Left renal pelvis (tissue), 4 donors: ENCODE results near the gene NTRK1. TPM values are rescaled to one million over a fixed set of nuclear protein-coding genes. Genes with fewer than 3 reads are reported as not detected.
A peak's percentile ranks its signal among the peaks of the same experiment; 100 is the strongest.

Experiments used
- DNase-seq, 4 donors: peaks; one replicate each; pipeline ENCODE4 v3.0.0-alpha.2; 2013; ENCODE audit warnings: low read depth in 4 of 4, low spot score in 3 of 4
- polyA plus RNA-seq, 4 donors: library from polyadenylated mRNA; unstranded; fragments of 120-200 nt; gene quantifications; one replicate each; pipeline ENCODE4 v1.2.1, GENCODE V29; 2013; ENCODE audit not compliant: insufficient read length in 4 of 4

Gene NTRK1
- polyA plus RNA-seq: 1 to 10 TPM; 1.2 to 3.1 (median 2.0) TPM

DNA sequence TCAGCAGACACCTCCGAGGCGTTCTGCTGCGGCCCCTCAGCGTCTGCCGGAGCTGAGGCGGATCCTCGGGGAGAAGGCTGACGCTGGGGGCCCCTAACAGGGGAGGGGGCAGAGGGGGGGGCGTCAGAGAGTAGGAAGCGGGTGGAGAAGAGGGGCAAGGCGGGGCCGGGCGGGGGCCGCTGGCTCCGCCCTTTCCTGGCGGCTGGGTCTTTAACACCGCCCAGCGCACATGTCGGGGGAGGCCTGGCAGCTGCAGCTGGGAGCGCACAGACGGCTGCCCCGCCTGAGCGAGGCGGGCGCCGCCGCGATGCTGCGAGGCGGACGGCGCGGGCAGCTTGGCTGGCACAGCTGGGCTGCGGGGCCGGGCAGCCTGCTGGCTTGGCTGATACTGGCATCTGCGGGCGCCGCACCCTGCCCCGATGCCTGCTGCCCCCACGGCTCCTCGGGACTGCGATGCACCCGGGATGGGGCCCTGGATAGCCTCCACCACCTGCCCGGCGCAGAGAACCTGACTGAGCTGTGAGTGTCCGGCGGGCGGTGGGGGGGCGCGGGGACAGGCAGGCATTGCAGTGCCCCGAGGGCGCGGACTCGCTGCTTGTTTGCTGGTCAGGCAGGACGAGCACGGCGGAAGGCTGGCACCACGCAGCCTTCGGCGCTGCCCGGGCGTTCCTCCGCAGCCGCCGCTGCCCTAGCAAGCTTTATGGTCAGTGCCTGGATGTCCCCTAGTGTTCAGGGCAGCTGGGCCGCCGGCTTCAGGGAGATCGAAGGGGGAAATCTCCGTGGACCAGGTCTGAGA is at the start of gene NTRK1:
Gene NTRK1 (plus strand): TSS at position 238 of the 796 bp plus-strand sequence. CDS start 70 bp downstream, at position 308.
- DNase-seq: peak in 1 of 4 donors; percentile 16

- DNase-seq: no peak
Observed at GRCh38 chr1:156811168-156811567, 49.5 kb upstream of the NTRK1 start.

- no peak for DNase-seq
Observed at GRCh38 chr1:156812293-156812990, 48.2 kb upstream of the NTRK1 start.

- DNase-seq: no peak
Observed at GRCh38 chr1:156813298-156813697, 47.4 kb upstream of the NTRK1 start.

- no peak for DNase-seq
Observed at GRCh38 chr1:156813750-156814570, 46.7 kb upstream of the NTRK1 start.

- no peak for DNase-seq
Observed at GRCh38 chr1:156814571-156815260, 45.9 kb upstream of the NTRK1 start.

- DNase-seq: peak; percentile 62 to 73 (median 70)
Observed at GRCh38 chr1:156815307-156815826, 45.3 kb upstream of the NTRK1 start.

DNA sequence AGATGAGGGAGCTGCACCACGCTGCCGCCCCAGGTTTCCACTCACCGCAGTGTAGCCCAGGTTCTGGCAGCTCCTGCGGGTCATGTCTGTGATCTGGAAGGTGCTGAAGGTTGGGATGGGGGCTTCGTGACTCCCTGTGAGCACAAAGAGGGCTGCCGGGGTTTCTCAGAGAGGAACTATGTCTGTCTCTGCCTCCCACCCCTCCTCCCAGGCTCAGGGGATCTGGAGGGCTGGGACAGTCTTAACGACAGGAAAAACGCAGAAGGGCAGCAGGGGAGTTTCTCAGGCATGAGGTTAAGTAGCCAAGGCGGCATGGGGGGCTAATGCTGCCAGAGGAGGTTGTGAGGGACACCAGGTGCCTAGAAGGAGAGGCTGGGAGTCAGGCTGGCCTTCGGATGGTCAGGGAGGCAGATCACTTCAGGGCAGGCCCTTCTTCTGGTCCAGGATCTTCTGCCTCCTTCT is 44.7 kb upstream of the NTRK1 start:
- no peak for DNase-seq

GRCh38 chr1:156816561-156817328 is 43.9 kb upstream of the NTRK1 start, which contains the start of gene SH2D2A:
SH2D2A (minus strand) TSS chr1:156816848; CDS start chr1:156816708, 140 bp downstream.
- DNase-seq: no peak

DNA sequence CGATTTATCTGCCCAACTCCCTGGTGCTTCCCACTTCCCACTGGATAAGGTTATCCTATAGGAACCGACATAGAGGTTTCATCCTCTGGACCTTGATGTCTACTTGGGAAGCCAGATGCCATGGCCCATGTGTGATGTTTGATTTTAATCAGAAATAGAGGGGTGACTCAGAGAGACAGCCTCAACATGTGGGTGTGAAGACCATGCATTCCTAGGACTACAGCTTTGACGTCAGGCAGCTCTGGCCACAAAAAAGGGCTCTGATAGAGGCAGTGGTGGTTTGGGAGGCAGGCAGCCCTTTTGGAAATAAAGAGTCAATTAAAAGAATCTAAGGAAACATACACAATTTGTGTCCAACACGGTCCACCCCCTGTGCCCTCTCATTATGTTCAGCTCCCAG is 38.9 kb upstream of the NTRK1 start:
- no peak for DNase-seq

GRCh38 chr1:156822680-156823079 is 38.0 kb upstream of the NTRK1 start:
- DNase-seq: no peak

- no peak for DNase-seq
Observed at GRCh38 chr1:156823210-156823790, 37.4 kb upstream of the NTRK1 start.

GRCh38 chr1:156826630-156827029 is 34.0 kb upstream of the NTRK1 start:
- DNase-seq: no peak

- no peak for DNase-seq
Observed at GRCh38 chr1:156828400-156829124, 32.1 kb upstream of the NTRK1 start.

GRCh38 chr1:156832434-156832833 is 28.2 kb upstream of the NTRK1 start:
- no peak for DNase-seq

DNA sequence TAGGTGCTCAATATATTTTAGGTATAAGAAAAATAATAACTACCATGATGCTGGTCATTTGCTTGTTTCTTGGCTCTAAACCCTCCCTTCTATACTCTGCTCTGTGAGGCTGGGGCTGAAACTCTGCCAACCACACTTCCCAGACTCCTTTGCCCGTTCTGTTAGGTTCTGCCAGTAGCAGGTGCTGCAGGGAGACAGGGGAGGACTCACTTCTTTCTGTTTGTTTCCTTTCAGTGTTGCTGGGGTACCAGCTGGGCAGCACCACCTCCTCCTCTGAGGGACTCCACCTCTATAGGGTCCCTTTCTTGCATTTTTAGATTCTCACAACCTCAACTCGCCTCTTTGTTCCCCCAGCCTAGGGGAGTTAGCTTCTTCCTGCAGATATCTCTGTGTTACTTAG is 27.1 kb upstream of the NTRK1 start:
- no peak for DNase-seq

DNA sequence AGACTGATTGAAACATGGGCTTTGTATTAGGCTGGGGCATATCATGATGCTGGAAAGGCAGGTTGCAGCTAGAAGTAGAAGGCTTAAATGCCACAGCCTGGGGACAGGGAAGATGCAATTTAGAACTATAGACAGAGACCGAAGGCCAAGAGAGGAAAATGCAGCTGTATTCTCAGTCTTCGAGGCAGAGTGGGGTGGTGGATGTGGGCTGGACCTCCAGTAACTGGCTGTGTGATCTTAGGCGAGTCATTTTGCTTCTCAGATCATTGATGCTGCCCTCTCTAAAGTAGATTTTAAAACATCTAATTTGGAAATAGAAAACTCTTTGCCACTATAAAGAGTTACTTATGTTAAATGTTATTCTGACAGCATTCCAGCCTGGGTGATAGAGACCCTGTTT is 26.3 kb upstream of the NTRK1 start:
- no peak for DNase-seq

- DNase-seq: no peak
Observed at GRCh38 chr1:156836041-156836654, 24.5 kb upstream of the NTRK1 start.
